Activated naive CD8-positive, alpha-beta T cell treated with anti-CD3 and anti-CD28 coated beads, Interleukin-2, amount 50 U/mL, for 16 hours (primary cell): ENCODE measurements around the gene PDE11A.

ENCODE experiments used
- DNase-seq: peaks from one replicate; pipeline ENCODE4 v3.0.0-alpha.2; 2020; ENCODE audit warnings: low read depth, low spot score

PDE11A gene

DNA sequence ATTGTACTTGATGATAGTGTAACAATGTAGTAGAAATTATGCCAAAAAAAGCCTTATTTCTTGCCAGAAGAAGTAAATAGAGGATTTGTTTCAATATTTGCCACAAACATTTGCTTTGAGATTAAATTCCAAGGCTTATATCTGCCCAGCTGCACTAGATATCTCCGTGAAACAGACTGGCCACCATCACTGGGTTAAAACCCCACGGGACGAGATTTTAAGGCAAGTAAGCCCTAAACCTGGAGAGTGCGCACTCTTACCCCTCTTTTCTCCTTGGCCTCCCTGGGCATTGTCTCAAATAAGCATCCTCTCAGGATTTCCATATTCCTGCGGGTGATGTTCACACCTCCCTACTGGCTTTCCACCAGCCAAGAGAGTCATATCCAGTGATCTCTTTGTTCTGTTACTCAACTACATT lies 345.6 kb downstream of the PDE11A start:
- DNase-seq = no peak

DNA sequence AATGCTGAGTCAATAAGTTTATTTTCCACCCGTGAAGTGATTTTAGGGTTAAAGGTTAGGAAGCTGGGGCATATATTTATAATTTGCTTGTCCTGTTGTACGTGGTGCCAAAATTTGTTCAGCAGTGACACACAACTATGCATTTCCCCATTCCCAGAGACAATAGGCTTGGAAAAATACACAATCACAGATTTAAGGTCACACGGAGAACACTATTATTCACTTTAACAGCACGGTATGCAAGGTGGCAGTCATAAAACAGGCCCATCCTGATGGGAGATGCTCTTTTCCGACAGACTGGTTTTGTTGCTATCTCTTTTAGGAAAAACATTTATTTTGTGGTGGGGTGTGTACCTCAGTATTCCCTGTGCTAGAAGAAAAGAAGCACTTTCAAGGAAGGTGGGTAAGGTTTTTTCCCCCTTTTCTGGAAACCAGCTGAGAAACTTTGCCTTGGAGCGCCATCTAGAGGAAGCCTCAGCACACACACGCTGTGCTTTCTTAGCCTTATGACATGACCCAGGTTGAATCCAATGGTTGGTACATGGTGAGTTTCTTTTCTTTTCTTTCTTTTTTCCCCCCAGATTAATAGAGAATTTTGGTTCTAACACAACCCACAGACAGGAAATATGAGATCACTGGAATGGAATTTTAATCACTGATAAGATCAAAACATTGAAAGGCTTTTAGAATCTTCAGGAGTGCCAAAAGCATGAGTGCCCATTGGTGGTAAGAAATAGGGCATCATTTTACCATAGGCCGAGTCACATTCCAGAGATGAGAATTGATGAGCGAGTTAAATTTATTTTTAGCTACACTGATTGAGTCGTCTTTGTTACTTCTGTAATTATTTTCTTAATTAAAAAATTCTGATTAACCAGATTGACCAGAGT lies 347.9 kb downstream of the PDE11A start:
- no peak for DNase-seq

DNA sequence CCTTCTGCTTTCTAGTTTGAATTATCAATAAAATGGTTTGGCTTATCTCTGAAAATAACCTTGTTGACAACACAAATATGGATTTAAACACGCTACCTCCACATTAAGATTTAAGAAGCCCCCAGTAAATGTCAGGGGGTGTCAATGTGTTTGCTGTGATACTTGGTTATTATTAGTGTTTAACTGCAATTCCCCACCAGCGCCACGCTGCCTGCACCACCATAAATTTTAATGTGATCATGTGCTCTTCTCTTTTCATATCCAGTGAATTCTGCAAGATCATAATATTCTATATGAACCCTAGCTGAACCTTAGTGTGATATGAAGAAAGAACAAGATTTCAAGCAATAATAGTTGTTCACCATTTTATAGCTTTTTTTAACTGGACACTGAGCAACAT lies 349.3 kb downstream of the PDE11A start:
- DNase-seq = no peak

DNA sequence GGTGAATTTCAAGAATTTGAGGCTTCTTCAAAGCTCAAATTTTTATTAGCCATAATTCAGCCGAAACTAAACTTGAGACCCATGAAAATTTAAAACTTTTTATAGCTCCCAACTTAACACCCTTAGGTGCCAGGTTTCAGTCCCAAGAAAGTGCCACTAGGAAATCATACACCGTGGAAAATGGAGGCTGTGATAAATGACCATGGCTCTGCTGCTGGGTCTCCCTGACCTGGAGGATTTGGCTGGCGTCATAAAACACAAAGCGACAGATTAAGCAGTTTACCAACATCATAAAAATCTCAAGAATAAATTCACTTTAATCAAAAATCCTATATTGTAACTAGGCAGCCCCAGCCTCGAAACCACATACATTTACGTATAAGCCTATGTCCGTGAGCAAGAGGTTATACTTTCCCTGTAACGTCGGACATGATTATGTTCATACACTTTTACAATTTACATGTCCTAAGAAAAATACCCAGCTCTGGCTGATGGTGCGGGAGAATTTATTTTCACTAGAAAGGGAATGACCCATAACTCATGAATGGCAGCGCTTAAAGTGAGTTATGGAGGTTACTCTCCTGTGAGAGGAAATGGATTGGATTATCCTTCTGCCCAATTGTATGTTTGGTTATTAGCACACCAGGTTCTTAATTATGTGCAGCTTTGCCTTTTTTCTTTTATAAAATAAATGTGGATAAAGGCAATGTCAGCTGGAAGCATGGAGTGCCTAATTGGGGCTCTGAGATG lies 350.6 kb downstream of the PDE11A start:
- DNase-seq = no peak

DNA sequence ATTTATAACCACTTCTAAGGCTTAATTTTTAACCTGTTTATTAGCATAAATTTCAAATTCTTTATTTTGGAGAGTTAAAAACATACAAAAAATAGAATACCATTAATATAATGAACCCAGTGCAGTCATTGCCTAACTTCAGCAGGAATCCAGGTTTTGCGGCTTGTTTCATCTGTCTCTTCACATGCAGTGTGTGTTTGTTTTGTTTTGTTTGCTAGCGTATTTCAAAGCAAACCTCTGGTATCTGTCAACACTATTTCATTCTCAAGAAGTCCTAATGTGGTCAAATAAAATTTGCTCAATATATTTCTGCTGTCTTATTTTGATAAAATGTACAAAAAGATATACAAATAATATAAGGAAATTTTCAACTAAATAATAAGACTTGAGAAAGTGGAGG lies 351.5 kb downstream of the PDE11A start:
- DNase-seq = no peak

DNA sequence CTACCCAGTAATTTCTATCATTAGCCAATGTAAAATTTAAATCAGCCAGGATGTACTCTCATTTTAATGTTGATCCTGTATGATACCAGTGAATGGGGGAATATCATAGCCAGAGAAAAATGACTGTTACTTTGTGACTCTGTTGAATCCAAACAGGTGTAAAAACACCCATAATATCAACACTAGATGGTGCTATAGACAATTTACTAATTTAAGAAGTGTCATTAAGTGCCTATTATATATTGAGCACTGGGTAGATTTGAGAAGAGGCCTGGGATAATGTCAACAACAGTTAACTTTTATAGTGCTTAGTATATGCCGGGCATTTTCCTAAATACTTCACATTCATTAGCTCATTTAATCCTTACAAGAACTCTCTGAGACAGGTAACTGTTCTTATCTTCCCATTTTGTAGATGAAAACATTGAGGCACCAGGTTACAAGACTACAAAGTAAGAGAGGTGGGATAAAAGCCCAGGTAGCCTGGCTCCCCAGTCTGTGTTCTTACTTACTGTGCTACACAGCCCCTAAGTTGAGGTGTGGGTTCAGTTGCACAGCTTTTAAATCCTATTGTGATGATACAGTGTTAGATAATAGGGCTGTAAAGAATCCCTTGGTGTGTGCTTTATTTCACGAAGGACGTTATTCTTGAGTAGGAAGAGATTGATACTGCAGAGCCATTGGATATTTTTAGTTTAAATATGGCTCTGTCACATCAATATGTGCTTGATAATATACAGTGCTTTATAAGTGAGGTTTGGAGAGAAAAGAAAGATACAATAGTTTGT lies 354.6 kb downstream of the PDE11A start:
- DNase-seq = no peak

DNA sequence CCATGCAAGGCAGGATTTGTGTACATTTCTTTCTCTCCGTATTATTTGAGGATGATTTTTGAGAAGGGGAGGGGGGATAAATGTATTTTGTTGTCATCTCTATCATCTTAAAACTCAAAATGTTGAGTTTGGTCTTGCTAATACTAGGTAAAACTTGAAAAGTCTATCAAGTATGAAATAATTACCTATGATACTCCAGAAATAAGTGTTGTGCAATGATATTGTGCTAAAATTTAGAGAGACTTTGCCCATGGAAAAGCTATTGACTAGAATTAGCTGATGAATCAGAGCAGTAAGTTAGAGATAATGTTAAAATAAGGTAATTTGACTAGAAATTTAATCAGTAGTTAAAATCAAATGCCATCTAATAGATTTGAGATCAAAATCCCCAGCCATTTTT lies 356.1 kb downstream of the PDE11A start:
- no peak for DNase-seq

DNA sequence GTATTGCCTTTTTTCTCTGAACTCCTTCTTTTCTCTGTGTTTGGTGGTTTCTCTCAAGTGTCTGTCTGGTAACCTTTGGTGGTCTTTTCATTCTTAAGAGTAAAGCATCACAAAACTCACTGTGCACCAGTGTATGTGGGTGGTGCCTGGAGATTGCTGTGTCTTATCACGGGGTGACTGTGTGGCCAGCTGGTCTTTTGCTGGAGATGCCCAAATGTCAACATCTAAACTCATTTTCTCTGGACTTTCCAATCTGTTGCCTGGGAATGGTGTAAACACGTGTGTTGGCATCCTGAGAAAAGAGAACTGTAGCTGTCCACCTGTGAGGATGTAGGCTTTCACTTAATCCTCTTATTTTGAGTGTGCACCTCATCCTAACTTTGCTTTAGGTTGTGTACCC lies 356.8 kb downstream of the PDE11A start:
- no peak for DNase-seq

DNA sequence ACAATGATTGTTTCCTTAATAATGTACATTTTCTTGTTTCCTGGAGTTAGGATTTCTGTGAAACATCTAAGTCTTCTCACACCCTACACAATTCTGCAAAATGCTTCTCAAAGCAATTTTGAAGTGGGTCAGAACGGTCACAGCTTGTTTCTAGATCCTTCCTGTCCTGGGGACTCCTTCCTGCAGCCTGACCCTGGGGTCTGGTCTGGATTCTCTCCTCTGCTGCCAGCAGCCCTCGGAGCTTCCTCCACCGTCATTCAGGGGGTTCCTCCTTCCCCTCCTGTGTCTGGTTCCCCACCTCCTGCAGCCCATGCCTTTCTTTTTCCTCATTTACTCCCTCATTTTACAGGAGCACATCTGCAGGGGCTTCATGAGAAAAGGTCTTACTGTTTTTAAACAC lies 357.9 kb downstream of the PDE11A start:
- no peak for DNase-seq

DNA sequence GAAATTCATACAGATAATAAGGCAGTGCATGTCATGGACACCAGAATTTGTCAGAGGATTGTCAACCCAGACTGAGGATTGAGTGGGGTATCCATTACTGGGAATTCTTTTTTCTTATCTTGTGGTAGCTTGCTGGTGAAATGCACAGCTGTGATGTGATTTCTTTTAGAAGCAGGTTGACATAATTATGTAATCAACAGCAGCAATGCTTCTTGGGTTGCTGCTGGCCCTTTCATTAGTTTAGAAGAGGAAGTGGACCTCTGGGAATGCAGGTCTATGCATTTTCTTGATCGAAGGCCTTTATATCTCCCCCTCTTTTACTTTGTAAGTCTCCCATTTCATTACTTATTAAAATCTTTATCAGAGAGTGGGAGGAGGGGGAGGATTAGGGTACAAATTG lies 360.1 kb downstream of the PDE11A start:
- DNase-seq = no peak

DNA sequence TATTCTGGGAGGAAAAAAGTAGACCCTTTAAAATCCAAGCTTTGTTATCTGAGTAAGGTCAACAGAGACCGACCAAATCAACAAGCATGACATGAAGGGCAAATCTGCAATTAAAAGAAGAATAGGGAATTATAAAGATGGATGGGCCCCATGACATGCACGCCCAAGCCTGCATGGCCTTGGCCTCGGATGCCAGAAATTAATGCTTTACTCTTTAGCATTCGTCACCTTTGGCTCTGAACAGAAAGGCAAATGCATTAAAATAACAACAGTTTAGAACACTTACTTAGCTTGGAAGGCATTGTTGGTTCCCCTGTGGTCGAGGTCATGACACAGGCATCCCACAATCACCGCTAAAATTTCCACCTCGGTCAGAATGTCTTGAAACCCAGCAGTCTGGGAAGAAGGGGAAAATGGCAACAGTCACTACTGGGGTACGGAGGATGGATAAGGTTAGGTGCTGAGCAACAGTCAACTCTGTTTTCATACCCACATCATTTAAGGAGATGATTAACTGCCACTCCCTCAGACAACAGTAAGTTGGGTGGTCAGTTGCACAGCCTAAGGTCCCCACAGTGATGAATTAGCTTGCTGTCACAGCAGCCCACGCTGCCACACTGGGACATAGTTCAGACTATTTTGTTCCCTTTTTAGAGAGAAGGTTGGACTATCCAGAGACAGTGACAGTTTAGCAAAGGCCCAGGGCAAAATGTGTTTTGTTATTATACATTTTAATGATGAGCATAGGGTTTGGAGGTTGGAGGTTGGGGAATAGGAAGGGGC lies 360.9 kb downstream of the PDE11A start:
- DNase-seq = no peak

DNA sequence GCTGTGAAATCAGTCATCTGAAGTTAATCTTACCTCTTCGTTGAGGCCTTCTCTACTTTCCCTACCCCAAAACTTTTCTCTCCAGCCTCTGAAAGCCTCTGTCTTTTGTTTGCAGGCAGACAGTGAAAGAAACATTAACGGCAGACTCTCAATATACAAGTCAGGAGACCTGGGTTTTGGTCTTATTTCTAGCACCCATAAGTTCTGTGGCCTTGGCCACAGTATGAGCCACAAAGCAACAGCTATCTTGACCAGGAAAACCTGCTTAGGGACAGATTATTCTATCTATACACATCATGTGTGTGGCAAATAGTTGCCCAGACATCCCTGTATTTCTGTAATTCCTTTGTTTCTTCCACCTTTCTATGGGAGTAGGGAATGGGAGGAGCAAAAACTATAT lies 361.7 kb downstream of the PDE11A start:
- no peak for DNase-seq

DNA sequence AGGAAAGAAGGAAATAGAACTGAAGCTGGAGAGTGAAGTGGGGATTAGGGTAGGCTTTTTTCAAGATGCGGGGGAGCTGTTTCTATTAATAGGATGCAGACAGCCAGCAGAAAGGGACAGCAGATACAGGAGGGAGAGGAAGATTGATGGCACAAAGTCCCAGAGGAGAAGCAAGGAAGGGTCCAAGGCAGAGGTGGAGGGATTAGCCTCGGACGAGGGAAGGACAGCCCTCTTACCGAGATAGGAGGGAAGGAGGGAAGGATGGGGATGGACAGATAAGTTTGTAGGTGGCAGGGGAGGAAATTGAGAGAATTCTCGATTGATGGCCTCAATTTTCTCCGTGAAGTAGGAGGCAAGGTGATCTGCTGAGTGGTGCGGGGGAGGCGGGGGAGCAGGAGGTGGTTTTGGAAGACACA lies 362.6 kb downstream of the PDE11A start:
- no peak for DNase-seq

DNA sequence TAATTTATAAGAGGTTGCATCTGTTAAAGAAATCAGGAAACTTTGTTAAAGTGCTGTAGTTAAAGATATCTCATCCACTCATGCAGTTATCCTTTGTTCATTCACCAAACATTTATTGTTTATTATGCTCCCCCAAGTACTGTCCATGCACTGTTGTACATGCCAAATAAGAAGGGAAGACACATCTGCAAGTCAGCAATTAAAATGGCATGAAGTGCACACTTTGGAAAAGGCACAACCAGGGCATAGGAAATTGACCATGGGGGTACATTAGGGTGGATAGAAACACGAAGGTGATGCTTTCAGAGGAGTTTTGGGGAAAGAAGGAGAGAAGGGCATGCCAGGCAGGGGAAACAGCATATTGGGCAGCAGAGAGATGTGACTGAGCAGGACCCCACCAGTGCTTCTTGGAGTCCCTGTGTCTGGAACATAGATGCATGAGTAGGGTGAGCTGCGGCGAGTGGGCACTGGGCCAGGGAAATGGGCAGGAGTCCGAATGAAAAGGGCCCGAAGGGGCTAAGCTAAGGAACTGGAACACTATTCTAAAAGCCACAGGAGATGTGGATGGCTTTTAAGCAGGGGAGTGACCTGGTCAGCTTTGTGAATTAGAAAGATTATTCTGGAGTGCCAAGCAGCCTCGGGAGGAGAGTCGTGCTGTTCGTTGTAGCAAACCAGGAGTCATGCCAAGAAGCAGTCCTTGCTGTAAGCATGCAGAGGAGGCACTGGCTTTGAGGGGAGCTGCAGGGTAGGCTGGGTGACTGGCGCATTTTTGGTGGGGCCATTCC lies 363.7 kb downstream of the PDE11A start:
- no peak for DNase-seq

DNA sequence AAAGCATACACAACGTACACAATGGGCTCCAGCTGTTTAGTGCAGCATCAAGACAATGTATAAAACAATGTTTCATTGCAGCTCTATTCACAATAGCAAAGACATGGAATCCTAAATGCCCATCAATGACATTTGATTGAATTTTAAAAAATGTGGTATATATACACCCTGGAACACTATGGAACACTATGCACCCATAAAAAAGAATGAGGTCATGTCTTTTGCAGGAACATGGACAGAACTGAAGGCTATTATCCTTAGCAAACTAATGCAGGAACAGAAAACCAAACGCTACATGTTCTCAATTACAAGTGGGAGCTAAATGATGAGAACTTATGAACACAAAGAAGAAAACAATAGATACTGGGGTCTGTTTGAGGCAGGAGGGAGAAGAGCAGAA lies 364.5 kb downstream of the PDE11A start:
- no peak for DNase-seq

DNA sequence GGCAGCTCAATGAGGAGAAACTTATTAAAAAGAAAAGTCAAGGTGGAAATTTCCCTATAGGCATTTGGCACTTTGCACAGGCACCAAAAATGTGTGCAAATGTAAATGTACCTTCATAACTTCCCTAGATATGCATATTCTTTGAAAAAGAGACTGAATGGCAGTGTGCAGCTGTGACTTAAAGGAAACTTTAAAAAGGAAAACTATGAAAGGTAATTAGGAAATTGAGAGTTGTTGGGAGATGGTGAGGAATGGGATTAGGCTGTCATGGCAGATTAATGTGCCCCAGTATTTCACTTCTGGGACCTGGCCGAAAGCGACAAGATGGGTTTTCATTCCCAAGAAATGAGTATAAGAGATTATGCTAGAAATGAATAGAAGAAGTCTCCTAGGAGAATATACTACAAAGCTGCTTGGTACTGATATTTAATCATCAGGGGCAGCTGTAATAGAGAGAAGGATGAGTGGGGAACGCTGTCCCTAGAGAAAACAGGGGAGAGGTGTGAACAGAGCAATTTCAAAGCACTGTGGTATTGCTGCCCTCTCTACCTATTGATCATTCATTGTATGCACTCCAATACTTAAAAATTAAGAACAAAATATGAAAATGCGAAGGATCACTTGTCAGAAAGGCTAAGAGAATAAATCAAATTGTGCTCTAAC lies 366.9 kb downstream of the PDE11A start:
- no peak for DNase-seq

DNA sequence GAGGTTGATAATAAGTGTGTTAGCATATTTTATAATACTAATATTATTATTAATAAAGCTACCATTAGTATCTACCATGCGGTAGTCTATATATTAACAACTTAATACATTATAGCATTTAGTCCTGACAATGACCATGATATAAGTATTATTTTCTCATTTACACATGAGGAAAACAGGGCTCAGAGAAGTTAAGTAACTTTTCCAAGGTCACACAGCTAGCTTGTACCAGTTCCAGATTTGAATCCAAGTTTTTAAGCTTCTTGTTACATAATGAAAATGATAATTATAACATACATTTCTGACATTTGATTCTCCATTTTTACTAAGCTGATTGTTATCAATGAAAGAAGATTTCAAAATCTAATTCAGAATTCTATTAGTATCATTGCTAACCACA lies 369.4 kb downstream of the PDE11A start:
- DNase-seq = no peak

DNA sequence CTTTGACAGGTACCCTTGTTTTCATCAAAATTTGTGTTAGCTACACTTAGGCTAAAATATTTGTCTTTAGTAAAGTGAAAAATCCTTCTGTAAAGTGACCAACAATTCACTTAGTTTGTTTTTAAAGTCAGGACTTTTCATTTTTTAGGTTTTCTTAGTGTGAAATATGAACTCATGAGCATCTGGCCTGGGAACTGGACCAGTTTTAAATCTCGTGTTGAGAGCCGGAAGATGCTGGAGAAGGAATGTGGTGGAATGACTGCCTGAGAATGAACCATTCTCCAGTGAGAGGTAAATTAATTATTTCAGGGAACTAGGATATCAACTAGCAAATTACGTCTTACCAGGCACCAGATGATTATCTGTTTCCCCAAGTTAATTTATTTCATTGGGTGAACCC lies 374.3 kb downstream of the PDE11A start:
- DNase-seq = no peak

DNA sequence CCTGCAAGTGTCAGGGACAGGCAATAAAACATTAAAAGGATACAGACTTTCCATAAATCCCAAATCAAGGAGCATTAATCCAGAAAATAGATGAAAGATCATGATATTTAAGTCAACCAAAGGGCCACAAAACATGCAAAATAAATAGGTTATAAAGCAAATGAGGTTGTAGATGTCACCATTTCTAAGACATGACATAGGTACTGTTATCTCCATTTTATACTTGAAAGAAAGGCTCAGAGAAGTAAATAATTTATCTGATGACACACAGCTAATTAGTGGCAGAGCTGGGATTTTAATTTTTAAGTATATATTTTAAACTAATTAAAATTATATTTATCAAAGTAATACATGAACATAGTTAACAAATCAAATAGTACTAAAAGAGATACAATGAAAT lies 378.2 kb downstream of the PDE11A start:
- no peak for DNase-seq
